GM19351 (cell line): Measurements from ENCODE around the gene AGAP1.

Source experiments
- ATAC-seq: cut with Tn5 transposase; IDR thresholded peaks from one replicate; pipeline ENCODE4 v1.9.1; 2021; ENCODE audit warnings: mild to moderate bottlenecking, moderate library complexity; ENCODE audit not compliant: unreplicated experiment

The AGAP1 gene

DNA sequence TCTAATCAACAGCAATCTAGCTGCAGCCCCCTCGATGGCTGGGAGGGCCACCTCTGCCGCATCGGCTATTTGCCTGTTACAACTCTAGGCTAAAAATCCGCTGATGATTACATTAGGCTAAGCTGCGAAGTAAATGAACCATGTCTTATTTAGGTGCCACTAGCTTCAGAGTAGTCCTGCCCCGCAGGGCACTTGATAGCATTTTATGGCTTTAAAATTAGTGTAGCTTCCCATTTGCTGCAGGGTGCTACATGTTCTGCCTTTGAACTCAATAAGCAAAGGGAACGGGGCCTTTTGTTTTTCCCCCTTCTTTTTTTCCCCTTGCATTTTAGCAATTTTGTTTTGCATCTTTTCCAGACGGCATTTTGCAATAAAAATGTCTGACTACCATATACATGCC is 404.1 kb downstream of the AGAP1 start:
- no peak for ATAC-seq

DNA sequence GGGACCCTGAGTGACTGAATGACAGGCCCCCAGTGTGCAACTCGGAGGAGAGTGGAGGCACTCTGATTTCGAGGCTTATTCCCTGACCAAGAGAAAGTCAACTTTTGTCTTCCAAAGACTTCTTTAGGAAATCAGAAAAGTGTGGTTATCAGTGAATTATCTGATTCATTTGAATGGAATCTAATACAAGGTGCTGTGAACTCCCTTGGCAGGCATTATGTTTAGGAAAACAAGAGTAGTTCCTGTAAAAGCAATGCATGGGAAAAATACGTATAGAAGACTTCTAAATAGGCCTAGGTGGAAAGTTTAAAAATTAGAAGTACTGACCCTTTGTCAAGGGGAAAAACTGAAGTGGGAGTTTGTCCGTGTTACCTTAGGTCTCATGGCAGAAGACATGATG is 404.9 kb downstream of the AGAP1 start:
- no peak for ATAC-seq

DNA sequence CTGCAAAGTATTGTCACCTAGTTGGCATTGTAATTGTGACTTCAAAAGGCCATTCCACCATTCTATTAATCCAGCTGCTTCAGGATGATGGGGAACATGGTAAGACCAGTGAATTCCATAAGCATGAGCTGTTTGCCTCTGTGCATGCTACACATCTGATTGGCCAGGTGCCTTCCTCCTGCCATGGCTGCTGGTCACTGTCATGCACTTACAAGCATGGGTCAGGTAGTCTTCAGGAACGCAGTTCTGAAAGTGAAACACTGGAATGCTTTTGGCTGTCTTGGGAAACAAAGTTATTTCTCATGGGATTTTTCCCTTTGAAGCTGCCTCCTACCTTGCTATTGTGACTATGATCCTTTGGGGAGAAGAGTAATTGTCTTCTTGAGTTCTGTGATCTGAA is 406.8 kb downstream of the AGAP1 start:
- ATAC-seq = no peak

DNA sequence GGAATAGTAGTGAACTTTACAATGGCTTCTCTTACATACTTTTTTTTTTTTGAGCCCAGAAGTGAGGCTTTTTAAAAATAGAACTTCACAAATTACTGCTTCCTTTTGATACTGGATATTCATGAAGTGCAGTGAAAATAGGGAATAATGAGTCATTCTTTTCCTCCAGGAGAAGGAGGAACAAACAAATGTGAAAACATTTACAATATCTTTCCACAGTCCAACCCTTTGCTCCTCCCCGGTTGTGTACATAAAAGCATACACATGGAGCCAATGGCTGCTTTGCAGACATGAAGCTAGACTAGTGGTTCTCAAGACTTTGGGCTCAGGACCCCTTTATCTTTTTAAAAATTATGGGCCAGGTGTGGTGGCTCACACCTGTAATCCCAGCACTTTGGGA is 407.4 kb downstream of the AGAP1 start:
- no peak for ATAC-seq

DNA sequence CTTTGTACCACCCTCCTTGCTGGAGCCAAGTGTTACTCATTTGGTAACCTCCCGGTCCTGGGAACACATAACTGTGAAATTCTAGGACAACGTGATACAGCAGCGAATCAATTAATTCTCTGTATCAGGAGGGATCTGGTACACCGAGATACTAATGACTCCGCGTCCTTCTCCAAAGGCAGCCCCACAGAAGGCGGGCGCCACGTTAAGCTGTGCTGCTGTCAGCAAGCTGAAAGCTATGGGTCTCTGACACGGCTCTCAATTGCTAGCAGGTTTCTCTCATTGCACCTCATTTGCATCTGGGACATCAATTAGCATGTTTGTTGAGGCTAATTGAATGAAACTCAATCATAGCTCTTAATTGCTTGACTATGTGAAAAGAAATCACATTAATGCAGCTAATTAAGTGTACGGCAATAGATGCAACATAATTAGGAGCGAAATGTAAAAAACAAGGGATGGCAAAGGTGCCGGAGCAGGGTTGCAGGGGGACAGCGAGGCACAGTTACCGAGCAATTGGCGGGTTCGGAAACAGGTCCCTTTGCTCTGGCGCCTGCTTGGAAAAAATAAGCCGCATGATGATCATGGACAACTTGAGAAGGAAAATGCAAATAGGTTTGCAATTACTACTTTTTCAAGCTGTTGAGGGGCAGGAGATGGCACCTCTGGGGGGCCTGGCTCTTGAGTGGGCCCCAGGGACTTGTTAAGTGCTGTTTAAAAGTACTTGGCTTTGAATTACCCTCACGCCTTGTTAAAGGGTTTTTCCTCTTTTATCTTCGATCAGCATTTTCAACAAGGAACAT is 410.1 kb downstream of the AGAP1 start:
- no peak for ATAC-seq

DNA sequence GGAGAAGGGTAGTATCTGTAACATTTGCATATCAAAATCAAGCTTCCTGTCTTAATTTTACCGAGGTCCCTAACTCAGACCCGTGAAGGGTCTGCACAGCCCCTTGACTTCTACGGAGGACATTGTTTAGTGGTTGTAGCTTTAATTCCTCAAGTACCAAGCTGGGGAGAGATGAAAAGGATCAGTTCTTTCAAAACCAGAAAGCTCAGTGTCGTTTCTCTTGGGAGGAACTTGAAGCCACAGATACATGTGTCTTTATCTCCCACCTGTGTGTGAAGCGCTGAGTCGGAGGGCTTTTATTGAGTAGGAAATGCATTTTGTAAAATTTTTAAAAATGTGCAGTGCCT is 410.7 kb downstream of the AGAP1 start:
- no peak for ATAC-seq

DNA sequence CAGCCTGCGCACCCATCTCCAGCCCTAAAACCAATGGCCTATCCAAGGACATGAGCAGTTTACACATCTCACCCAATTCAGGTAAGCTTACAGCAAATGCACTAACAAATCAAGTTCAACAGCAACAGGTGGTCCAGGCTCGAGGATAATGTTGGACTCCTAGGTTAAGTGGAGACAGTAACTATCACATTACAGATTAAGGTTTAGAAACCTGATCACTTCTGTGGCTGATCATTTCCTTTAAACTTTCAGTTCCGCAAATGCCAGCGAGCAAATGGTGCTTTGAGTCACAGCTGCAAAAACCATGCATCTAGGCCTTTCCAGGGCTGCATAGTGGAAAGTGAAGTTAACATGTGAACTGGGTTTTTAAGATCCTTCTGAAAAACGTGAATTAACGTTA is 415.0 kb downstream of the AGAP1 start:
- peak; percentile 71 for ATAC-seq

DNA sequence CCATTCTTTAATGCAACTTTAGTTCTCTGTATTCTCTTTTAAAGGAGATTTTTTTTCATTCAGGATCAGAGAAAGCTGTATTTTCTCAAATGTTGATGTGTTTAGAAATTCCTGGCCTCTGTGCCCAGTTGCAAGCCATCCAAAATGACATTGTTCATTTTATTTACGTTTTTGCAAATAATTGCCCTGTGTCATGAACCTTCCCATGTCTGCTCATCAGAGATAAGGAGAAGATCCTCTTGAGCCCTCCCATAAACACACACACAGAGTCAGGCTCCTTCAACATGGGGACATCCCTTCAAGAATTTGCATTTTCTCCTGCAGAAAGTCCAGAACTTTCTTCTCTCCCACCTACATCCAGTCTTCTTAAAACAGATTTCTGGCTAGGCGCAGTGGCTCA is 415.5 kb downstream of the AGAP1 start:
- ATAC-seq = no peak

DNA sequence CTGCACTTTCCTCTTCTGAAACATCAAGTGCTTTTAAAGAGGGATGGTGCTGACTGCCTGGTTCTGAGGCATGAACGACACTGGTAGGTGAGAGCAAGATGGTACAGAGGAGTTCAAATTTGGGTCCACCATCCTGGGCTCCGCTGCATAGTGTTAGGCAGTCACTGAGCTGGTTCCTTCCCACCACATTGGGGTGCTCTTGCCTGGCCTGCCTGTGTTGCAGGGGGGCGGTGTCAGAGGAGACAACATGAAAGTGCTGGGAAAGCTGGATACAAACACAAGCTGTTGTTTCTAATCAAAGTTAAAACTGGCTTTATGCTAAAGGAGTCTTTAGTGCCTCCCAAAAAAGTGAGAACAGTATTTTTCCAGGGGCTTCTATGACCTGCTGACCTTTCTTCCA is 416.2 kb downstream of the AGAP1 start:
- no peak for ATAC-seq

DNA sequence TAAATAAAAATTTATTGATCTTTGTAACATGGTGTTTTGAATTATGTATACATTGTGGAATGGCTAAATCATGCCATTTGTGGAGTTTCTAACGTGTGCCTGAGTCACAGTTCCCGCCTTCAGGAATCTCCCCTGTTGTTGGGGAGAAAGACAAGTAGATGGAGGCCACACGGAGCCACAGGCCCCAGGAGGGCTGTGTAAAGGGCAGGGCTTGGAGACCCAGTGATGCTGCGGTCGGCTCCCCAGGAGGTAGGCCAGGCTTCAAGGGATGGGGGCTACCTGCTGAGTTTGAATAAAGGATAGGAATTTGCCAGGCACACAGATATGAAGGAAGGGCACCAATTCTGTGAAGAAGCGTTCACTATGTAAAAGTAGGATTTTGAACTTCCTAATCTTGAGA is 417.3 kb downstream of the AGAP1 start:
- ATAC-seq = no peak

DNA sequence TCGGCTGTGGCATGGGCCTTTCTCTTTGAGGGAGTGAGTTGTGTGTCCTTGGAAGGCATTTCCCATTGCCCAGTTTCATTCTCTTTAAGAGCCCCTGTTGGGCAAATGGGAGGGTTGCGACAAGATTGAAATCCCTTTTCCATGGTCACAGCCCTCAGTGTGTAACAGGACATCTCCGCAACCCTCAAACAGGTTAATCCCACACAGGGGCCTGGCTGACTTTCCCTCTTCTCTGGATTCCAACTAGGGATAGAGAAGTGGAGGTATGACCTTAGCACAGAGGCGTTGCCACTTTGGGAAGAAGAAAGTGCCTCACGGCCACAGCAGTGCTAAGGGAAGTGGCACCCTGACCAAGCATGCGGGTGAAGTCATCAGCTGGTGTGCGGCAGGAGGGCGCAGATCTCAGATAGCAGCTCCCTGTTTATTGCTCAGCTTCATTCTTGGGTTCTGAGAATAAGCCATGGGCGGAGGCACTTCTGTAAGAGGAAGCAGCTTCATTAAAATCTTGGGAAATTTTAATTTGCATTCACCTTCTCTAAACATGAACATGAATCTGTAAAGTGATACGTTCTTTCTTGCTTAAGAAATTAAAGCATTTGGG is 417.9 kb downstream of the AGAP1 start:
- no peak for ATAC-seq

DNA sequence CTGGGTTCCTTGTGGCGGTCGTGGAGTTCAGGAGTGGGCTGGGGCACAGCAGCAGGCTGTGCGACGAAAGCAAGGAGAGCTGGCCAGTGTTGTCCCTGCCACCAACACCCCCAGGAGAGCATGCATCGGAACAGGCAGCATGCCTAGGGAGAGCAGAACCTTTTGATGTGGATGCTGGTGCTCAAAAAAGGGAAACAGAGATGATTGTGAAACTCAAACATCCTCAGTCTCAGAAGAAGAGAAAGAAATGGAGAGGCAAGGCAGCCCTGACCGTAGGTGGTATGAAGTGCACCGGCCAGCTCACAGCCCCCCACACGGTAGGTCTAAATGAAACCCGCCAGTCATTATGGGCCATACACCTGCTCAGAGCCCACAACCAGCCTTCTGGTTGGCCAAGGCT is 420.9 kb downstream of the AGAP1 start:
- ATAC-seq = no peak

DNA sequence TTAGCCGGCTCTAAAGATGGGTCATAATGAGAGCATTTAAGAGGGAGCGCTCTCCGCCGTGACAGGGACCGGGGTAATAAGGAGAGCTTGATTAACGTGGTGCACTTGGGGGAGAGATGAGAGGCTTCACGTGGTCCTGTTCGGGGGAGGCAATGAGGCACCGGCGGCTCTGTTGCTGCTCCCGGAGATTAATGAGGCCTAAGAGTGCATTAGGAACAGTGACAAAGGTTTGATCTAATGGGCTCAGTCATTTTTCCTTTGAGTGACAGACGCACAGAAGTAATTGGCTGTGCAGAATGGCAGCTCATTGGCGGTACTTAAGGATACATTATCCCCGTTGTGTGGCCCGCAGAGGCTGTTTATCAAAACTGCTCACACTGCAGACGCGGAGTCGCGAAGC is 423.7 kb downstream of the AGAP1 start:
- no peak for ATAC-seq

DNA sequence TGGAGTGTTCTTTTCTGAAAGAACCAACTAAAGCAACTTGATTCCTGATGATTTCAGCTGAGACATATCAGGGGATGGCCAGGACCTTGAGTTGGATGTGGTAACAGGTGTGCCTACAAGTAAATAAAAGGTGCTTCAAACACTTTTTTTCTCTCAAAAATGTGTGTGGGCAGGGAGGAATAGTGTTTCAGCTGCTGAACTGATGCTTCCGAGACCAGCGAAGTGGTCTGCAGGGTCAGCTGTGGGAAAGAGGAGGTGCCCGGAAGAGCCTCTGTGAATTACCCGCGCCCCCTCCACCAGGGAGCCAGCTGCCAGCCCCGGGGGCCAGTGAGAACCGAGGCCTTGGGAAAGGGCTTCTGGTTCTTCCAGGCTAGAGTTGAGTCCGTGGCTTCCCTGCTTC is 425.0 kb downstream of the AGAP1 start:
- ATAC-seq = no peak

DNA sequence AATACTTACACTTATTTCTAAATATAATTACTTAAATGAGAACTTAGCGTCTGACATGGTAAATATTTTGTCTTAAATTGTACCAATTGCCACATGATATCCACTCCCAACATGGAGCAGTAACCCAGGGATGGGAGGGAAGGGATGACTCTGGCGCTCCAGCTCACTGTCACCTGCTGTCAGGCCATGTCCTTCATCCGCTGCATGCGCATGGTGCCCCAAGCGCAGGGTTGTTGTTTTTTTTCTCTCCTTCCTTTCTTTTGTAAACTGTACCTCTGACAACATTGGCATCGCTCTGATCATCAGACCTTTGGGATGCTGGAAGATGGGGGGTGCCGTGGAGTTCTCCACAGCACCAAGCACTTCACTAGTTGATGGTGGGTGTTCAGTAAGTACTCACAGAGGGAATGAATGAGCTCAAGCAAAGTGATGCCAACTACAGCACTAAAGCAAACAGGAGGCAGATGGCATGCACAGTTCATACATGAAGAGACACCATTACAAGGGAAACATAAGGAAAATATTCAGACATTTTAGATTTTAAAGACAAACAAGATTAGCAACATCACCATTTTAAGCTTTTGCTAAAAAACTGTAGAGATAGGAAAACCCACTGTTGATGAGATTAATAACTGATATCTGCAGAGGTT is 426.5 kb downstream of the AGAP1 start:
- ATAC-seq = no peak

DNA sequence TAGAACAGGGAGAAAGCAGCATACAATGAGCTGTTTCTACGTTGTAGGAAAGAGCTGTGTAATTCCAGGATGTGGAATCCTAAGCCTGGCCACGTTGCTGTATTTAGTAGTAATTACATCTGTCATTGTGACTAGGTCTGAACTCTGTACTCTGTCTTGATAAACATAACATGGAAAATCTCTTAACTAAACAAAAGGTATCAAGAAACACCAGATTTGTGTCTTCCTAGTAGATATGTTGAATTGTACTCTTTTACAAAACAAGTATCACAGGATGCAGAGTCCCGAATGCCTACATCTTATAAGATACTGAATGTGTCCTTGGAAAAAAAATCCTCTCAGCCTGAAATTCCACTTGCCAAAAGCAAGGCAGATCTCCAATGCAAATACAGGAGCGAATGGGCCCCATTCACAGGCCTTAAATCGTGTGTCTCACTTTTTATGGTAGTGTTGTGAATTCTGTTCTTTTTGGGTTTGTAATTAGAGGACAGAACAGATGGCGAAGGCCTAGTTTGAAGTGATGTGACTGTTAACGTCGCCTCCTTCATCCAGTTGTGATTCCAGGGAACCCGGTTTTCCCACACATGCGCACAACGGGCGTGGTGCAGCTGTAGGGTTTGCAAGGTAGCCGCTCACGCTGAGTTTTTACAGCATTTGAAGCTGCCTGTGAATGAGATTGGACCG is 427.8 kb downstream of the AGAP1 start:
- no peak for ATAC-seq

DNA sequence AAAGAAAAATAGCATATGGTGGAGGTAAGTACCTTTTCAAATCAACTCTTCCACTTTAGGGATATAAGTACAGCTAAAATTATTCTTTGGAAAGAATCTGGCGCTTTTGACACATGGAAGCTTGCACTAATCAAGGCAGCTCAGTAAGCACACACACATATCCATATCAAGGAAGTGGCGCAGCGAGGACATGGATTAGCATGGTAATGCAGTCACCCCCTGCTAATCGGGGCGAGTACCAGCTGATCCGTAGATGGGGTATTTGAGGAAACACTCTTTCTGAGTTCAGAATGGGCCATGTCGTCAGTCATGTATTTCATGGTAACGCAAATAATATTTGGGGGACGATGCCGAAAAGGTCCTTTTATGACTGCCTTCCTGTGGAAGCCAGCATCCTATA is 429.0 kb downstream of the AGAP1 start:
- no peak for ATAC-seq

DNA sequence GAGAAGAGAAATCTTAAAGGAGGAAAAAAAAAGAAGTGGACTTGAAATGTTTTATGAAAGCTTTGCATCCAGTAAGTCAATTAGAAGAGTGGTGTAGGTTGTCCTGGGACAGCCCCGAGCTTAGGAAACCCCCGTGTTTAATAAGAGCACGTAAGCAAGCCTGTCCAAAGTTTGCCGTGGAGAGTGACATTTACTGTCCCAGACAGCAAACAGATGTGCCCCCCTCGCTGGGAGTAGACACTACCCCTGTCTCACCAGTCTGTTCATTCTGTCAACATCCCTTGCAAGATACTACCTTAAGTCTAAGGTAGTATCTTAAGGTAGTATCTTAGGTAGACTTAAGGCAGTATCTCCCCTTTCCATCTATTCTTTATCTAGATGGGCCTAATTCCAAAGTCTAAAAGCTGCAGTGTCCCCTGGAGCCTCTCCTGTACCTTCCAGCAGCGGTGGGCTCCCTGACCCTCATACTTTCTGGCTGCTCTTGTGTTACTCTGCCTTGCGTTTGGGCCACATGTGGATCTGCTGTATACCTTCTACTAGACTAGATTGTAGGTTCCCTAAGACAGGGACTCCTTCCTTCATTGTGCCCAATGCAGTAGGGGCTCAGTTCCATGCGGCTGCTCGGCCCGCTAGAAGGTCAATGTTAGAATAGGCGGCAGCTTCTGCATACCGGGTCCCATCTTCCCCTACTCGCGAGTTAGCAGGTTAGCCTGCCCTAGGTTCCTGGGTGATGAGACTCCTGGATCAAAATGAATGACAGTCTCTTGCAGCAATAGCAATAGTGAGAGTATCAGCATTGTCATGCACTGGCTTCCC is 430.2 kb downstream of the AGAP1 start:
- no peak for ATAC-seq

DNA sequence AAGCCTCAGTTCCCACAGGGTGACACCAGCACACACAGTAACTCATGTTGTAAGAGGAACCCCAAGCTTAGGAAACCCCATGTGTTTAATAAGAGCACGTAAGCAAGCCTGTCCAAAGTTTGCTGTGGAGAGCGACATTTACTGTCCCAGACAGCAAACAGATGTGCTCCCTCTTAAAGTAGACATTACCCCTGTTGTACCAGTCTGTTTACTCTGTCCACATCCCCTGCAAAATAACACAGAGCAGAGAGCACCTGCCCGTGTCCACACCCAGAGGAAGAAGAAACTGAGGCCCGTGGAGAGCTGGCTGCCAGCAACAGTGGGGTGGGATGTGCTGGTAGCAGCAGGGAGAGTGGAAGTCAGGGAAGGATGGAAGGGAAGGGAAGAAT is 430.8 kb downstream of the AGAP1 start:
- ATAC-seq = no peak

DNA sequence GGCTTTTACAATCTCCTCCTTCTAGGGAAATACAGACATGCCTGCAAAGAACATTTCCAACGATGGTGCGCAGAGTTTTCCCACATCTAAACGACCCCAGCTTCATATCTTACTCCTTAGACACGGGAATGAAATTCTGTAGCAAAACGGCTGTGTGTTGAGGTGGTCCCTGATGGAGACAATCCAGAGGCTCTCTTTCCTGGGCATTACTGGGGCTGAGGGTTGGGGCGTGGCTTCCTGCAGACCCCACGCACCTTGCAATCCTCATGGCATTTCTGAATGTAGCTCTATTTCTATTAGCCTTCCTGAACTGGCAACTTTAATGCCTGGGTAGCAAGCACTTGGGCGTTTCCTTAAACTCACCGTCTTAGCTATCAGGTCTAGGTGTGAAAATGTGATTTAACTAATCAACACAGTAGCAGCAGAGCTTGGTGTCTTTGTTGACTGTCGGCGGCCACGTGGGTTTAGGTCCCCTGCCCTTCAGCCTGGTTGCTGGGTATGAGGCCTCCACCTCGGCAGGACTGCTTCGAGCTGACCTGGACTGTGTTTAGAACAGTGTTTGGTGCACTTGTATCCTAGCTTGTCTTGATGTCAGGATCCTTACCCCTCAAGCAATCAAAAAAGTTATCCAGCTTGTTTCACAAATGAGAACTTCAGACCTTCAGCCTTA is 431.5 kb downstream of the AGAP1 start:
- ATAC-seq = no peak

DNA sequence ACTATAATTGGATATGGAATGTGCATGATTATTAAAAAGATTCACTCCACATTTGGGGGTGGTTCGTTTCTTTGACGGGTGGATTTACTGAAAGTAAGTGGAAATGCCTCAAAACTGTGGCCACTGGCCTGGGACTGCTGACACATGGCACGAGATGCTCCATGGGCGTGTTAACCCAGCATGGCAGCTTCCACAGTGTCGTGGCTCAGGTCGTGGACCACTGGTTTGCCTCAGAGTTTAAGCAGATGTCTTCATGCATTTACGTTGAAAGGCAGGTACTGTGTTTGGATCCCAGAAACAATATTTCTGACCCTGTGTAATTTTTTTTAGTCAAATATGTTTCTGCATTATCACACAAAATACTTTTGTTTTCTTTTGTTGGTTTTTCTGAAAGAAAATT is 432.4 kb downstream of the AGAP1 start:
- ATAC-seq = no peak
